NCI-H1417 (cell line): ENCODE data around the gene GNPDA1.
"Not testable (repeated sequence)": the region's sequence is repeated elsewhere in the genome, so short reads cannot be mapped to it uniquely, and the experiment has no call there.

Experiments used
- DNase-seq, 3 experiments: peaks; one replicate each; lab custom pipeline; 2025; lab: John Stamatoyannopoulos, UW

Gene GNPDA1

GRCh38 chr5:142012792-142013388, at the start of gene GNPDA1:
Gene GNPDA1, minus strand, starts transcription at chr5:142013027. Its CDS starts 992 bp downstream, at chr5:142012035.
- DNase-seq, result peak; percentile 66 to 79 (median 67)

- no peak for DNase-seq
Observed at GRCh38 chr5:142059304-142059940, 46.6 kb upstream of the GNPDA1 start.

- DNase-seq, result no peak
Observed at GRCh38 chr5:142057697-142058056, 44.9 kb upstream of the GNPDA1 start.

GRCh38 chr5:142056816-142057696, 44.2 kb upstream of the GNPDA1 start:
- no peak for DNase-seq

GRCh38 chr5:142055301-142055700, 42.5 kb upstream of the GNPDA1 start:
- no peak for DNase-seq

- no peak for DNase-seq
Observed at GRCh38 chr5:142053426-142054151, 40.8 kb upstream of the GNPDA1 start.

- not testable (repeated sequence) for DNase-seq
Observed at GRCh38 chr5:142052026-142052425, 39.2 kb upstream of the GNPDA1 start.

GRCh38 chr5:142048272-142048671, 35.4 kb upstream of the GNPDA1 start:
- DNase-seq, result peak in 1 of 3 experiments; percentile 14

GRCh38 chr5:142046191-142046590, 33.4 kb upstream of the GNPDA1 start:
- no peak for DNase-seq

- not testable (repeated sequence) for DNase-seq
Observed at GRCh38 chr5:142040881-142041280, 28.1 kb upstream of the GNPDA1 start.

GRCh38 chr5:142040285-142040684, 27.5 kb upstream of the GNPDA1 start:
- DNase-seq, result no peak

- DNase-seq, result no peak
Observed at GRCh38 chr5:142038735-142039134, 25.9 kb upstream of the GNPDA1 start.

- DNase-seq, result not testable (repeated sequence)
Observed at GRCh38 chr5:142037599-142037998, 24.8 kb upstream of the GNPDA1 start.

- no peak for DNase-seq
Observed at GRCh38 chr5:142036918-142037317, 24.1 kb upstream of the GNPDA1 start.

- no peak for DNase-seq
Observed at GRCh38 chr5:142034994-142035393, 22.2 kb upstream of the GNPDA1 start.

- not testable (repeated sequence) for DNase-seq
Observed at GRCh38 chr5:142033632-142034567, 21.1 kb upstream of the GNPDA1 start.

- peak in 1 of 3 experiments; percentile 54 for DNase-seq
Observed at GRCh38 chr5:142032747-142033631, 20.2 kb upstream of the GNPDA1 start.

GRCh38 chr5:142032150-142032549, 19.3 kb upstream of the GNPDA1 start:
- DNase-seq, result no peak

GRCh38 chr5:142025637-142026036, 12.8 kb upstream of the GNPDA1 start:
- no peak for DNase-seq

- peak; percentile 76 to 86 (median 84) for DNase-seq
Observed at GRCh38 chr5:142024771-142025304, 12.0 kb upstream of the GNPDA1 start.
